Hippocampal formation (tissue), 2 donors: ENCODE results near the gene TFPI.
A peak's percentile ranks its signal among the peaks of the same experiment; 100 is the strongest.

ENCODE experiments used
- DNase-seq, 2 donors: peaks; one replicate each; lab custom pipeline; 2025; lab: John Stamatoyannopoulos, UW

TFPI gene

DNA sequence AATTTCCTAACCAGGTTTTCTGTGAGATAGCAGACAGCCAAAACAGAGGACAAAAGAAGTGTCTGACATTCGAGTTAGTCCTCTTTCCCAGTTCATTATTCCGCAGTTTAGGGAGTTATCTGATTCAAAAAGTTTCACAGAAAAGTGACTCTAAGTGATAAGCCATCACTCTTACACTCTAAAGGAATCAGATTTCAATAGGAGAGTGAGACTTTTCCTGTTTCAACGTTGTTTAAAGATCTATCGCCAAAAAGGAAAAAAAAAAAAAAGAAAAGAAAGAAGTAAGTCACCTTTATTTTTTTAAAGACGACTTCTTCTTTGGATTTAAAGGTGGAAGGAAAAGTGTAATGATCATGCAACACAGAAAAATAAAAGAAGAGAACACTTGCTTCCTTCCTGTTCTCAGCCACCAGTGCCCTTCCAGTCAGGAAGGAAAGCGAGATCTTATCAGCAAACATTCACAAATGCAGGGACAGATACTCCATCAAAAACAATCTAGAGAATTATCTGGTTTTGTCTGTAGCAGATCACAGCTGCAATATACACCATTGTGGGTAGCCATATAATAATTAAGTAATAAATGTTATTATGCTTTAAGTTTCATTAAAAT is 49.8 kb downstream of the TFPI start:
- DNase-seq, result no peak

DNA sequence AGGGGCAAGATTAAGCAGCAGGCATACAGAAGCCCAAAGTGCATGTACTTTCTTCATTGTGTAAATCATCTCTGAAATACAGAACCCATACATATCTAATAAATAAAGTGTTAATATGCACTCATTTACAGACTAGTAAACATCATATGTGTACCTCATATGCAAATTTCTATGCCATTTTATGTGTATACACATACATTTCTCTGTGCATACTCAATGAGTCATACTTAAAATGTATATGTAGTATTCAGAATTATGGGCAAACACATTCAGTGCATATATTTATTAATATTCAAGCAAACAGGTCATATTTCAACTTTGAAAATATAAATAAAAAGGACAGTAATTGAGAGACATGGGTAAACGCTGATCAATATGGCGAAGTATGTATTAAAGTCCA is 50.5 kb downstream of the TFPI start:
- DNase-seq, result no peak

DNA sequence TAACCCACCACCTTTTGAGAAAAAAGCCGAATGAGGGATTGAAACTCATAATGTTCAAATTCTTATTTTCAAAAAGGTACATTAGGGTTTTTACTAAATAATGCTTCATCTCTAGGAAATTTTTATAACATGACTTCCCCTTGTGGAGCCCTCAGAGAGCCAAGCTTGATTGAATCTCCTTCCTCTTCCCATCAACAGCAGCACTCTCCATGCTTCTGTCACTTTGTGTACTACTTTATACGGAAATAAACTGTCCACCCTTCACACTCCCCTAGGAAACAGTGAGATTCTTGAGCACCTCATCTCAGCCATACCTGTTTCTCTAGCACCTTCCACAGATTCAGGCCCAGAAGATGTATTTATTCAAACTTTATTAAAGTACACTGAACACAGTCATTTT is 51.8 kb downstream of the TFPI start:
- DNase-seq, result no peak

DNA sequence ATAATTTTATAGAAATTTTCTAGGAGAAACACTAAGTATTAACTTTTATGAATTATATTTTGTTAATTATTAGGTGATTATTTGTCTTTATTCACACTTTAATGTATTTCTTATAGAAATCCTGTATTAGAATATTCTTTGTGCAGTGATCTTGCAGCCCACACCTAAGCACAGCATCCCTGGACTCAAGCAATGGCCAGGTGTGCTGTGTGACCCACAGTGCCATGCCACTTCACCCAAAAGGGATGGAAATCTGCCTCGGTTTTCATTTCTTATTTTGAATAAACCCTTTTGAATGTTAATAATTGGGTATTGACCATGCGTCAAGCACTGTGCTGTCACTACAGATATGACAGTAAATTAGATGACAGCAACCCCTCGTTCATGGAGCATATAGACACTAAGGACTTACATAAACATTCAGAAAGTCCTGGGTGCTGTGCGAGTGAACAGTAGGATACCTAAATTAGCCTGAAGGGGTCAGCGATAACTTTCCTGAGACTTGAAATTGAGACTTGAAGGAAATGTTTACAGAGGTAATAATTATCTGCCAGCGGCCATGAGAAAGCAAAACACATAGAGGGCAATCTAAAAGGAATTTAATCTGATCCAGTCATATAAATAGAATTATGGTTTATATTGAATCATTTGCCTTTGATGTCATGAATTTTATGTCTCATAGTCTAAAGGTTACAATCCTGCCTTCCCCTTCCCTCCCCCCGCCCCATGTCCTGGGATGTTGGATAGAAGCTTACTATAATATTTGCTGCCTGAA is 53.5 kb downstream of the TFPI start:
- DNase-seq, result no peak

DNA sequence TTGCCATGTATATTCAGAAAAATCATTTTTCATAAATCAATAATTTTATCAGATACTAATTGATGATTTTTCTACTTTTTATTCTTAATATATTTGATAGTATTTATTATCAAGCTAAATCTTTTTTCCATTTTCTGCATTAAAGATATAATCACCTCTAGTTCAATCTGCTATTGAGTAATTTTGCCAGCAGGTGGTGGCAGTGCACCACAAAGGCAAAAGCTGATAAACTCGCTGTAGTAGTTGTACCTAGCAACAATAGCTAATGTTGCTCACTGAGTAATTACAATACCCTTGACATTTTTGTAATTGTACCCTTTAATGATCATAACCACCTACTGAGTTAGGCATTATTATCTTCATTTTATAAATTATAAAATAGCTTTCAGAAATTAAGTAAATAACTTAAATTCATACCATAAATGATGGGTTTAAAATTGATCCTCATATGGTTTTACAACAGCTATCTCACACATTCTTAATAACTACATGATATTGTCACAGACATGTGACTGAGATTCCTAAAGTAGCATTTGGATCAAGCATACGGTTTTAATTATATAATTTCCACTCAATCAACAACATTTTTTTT is 54.2 kb downstream of the TFPI start:
- peak; percentile 11 to 54 for DNase-seq

DNA sequence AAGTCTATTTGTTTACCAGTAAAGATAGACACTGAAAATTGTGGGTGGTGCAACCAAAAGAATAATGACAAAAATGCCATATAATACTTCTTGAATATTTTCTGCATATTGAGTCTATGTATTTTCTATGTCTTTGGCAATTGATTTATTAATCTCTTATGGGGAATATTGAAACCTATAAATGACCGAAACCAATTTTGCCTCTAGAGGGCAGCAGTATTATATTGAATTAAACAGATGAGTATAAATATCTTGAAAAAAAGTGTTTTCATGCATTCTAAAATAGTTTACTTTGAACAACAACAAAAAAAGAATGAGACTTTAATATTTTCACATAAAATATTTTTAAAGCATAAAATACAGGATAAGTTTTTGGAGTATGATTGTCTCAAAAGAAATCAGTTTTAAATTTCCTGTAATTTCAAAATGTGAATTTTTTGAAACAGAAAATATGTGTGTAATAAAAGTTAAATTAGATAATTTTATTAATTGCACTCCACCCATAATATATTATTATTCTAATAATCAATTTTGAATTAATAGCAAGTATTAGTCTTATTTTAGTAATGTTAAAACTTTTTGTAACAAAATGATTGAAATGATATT is 56.3 kb downstream of the TFPI start:
- DNase-seq, result peak in 1 of 2 donors; percentile 5

DNA sequence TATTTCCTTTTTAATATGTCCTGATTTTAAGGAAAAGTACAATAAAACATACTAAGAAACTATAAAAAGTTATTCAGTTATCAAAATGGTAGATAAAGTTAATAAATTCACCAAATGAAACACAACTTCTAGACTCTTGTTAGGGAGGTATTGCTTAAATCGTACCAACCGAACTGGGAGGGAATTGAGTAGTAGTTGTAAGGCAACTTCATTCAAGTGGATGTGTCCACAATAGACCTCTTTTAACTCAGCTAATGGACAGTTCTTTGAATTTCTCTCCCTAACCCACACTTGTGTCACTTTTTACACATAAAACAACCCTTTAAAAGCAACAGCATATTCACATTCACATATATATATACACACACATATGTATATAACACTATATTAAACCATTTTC is 57.1 kb downstream of the TFPI start:
- DNase-seq, result no peak

DNA sequence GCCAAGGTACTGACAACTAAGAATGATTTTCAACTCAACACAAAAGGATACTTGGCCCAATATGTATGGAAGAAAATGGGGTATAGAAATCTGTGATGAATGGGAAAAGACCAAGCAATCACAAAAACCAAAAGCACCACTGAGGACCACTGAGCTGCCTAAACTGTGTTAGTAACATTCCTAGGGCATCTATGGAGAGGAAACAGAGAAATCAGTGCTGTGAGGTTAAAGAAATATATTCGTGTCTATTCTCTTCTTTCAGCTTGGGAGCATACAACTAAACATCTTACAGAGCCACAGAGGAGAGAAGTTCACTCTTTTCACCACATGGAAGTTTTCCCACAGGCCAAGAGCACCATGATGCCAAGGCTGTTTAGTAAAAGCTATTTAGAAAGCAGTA is 58.9 kb downstream of the TFPI start:
- DNase-seq, result no peak

DNA sequence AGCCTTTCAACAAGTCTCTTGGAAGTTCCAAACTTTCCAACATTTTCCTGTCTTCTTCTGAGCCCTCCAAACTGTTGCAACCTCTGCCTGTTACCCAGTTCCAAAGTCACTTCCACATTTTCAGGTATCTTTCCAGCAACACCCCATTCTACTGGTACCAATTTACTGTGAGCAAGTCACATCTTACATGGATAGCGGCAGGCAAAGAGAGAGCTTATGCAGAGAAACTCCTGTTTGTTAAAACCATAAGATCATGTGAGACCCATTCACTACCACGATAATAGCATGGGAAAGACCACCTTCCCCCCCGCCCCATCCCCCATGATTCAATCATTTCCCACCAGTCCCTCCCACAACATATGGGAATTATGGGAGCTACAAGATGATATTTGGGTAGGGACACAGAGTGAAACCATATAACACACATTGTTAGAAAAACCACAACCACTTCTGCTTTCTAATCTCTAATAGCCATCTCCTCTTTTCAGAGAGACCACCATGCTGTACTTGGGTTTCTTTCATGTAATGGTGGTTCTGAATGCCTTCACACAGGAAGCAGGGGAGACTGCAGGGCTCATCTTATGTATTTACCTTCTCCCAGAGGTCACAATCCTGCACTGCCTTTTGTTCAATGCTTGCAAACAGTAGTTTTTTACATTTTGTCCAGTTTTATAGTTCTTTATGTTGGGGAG is 60.2 kb downstream of the TFPI start:
- DNase-seq, result no peak

DNA sequence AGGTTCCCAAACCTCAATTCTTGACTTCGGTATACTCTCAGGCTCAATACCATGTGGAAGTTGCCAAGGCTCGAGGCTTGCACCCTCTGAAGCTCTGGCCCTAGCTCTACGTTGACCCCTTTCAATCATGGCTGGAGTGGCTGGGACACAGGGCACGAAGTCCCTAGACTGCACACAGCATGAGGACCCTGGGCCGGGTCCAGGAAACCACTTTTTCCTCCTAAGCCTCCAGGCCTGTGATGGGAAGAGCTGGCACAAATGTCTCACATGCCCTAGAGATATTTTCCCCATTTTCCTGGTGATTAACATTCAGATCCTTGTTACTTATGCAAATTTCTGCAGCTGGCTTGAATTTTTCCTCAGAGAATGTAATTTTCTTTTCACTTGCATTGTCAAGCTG is 61.1 kb downstream of the TFPI start:
- DNase-seq, result no peak

DNA sequence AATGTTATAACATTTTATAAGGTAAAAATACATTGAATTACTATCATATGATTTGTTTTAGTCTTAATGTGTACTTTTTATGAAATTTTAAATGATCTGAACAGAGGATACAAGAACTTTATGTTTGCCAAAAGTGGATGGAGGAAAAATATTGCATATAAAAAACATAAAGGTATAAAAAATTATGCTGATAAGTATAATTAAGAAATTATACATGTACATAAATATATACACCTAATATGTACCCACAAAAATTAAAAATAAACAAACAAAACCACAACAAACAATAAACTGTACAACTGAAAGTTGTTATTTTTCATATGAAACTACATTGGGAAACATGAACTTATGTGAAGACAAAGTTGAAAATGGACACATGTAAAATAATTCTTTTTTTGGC is 68.0 kb downstream of the TFPI start:
- DNase-seq, result no peak

DNA sequence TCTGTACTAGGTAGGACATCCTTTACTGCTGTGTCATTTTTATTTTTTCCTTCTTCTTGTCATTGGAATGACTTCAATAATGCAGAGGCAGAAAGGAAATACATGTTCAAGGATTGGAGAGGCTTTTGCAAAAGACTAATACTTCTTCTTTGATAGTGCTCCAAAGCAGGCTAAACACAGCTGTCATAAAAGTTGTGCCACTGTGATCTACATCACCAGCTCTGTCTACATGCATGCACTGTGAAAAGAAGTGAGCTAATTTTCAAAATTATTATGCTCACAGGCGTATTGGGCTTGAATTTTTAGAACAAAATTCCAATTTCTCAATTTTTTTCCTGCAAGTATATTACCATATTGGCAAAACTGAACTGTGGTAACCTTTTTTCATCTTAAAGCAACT is 68.7 kb downstream of the TFPI start:
- no peak for DNase-seq

DNA sequence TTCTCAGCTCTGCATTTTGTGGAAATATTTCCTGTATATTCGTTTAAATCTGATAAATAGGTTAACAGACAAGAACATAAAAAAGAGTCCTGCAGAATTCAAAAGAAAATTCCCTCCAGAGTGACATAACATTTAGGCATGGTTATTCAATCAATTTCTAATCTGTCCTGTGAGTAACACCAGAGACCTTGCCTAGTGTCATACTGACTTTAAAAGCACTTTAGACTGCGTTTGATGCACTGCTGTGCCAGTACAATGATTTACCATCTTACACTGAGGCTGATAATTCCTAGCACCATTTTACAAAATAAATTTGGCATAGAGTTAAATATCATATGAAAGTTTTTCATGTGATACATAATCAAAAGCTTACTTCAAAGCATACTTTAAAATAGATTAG is 70.7 kb downstream of the TFPI start:
- DNase-seq, result no peak

DNA sequence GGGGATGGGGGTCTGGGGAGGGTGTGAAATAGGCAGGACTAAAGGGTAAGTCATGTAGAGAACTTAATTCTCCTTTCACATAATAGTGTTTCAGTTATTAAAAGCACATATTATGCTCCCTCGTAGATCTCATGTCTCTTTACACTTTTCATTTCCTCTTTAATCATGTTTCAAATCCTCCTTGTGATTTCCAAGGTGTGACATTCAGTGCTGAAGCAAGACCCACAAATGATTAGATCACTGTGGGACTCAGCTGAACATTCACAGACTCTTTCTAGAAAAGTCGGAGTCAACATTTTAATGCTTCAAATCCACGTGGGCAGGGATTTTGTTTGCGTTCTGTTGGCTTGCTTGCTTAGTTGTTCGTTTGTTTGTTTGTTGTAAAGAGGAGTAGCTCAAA is 71.4 kb downstream of the TFPI start:
- no peak for DNase-seq

DNA sequence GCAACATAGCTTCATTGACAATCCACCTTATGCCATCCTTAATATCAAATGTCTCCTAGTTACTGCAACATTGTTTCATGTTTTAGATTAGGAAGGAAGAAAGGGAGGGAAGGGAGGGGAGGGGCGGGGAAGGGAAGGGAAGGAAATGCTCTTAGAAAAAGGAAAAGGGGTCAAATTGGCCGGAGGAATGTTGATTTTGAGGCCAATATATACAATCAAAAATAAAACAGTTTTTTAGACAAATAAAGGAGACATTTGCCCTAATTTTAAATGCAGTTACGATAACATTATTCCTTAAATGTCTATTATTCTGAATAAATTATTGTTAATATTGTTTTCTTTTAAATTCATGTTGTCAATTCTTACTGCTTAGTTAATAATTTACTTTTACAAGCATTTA is 72.7 kb downstream of the TFPI start:
- no peak for DNase-seq

DNA sequence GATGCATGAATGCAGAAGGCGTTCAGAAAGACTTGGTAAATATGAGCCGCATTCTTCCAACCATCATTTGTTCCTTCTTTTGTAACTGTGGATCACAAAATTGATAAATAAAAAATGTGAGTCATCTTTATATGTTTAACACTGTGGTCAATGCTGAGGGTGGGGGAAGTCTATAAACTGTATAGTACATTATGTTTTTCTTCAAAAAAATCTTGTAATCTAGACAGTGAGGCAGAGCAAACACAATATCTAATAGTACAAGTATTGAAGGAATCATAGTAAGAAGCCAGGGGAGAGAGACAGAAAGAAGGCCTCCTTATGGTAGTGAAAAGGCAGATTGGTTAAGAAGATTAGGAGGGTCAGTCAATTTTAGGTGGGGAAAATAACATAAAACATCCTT is 75.5 kb downstream of the TFPI start:
- DNase-seq, result no peak

DNA sequence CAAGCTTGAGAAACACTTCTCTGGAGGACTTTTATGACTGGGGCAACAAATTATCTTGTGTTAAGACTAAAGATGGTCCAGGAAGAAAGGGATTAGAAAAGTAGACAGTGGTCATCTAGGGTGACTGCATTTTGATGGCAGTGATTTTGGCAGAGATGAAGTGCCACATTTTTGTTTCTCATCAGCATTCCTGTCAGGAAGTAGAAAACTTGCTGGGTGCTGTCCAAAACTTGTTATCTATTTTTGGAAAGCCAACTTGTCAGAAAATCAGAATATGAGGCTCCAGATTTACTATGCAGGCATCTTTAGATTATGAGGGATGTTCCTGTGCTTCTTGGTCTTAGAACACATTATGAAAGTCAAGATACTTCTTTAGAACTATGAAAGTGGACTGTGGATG is 77.2 kb downstream of the TFPI start:
- DNase-seq, result no peak

DNA sequence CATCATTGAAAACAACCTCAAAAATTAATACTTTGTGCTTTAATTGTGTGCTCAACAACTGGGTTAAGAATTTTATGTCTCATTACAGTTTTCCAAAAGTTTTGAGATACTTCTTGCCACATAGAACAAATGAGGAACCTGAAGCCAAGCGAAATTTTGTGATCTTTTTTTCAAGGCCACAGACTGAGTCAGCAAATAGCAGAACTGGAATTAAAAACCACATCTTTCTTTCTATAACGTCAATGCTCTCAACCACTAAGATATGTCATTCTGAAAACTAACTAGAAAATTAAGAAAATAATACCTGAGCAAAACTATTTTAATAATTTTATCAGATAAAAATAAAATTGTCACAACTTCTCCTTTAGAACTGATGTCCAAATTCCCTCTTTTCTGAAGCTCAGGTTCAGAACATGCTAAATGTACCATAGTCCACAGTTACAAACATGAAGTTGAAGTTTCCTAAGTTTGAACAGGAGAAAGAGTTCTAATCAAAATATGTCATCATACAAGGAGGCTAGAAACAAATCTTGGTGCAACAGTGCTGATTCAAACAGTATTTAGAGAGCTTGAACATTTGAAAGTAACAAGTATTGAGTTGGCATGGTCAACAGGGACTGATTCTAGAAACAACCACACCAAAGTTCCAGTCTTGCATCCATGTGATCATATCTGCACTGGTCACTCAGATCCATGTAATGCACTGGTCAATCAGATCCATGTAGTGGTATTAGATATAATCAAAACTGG is 78.6 kb downstream of the TFPI start:
- no peak for DNase-seq

DNA sequence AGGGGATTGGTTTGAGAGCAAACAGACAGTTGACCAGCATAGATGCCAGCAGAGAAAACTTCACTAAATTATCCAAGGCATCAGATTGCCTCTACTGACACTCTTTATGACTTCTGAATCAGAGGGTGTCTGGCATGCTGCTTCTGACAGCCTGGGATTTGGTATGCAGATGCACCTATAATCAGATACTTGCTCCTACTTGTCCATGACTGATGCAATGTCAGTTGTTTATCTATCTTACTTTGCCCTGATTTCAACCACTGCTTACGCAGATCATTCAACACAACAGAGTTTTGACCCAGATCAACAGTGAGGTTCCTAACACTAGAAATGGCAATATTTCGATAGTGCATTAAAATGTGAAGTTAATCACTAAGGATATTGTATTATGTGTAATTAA is 83.5 kb downstream of the TFPI start:
- DNase-seq, result no peak

DNA sequence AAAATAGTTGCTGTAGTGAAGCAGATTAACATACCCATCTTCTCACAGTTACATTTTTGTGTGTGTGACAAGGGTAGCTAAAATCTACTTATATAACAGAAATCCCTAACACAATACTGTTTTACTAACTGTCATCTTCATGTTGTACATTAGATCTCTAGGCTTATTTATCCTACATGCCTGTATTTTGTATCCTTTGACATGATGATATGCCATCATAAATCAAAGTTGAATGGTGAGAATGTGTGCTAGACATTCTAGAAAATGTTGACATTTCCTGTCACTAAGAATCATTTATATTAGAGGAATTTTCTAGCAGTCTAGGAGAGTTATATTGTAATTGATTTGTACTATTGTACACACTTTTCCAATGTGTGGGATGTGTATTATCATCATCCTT is 84.7 kb downstream of the TFPI start:
- no peak for DNase-seq

DNA sequence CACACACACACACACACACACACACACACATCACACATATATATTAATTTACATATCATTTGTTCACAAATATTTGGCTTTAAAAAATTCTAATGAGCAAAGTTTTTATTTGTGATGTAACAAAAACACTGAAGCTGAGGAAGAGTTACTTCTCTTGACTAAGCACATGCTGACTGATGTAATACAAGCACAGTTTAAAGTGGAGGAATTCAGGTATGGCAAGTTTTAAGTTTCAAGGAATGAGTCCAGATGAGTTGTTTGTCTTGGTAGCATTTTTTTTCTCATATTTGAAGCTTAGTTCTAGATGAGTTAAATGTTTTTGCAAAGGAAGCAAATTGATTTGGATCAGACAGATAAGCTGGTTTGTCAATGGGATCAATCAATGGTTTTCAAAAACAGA is 86.0 kb downstream of the TFPI start:
- no peak for DNase-seq
